GM12891 (cell line): ENCODE results near the gene CHD9NB.

Source experiments
- POLR2A ChIP-seq: IDR thresholded peaks from 2 replicates; pipeline ENCODE4 v1.6.1; 2011; ENCODE audit warnings: low read depth, low read length, control low read depth
- POLR2AphosphoS5 ChIP-seq: IDR thresholded peaks from 2 replicates; pipeline ENCODE4 v1.6.1; 2011; ENCODE audit warnings: low read depth, low read length, control low read depth

- TF ChIP-seq POLR2AphosphoS5 (no peak), POLR2A (no peak)
Measured at GRCh38 chr16:53058441-53058840, 5.7 kb upstream of the CHD9NB start.
